Trophoblast cell (in vitro differentiated cells and primary cell): ENCODE results near the gene SYDE1.

Experiments
- DNase-seq, 2 donors: peaks; one replicate each; pipeline ENCODE4 v3.0.0-alpha.2; 2016
- H2AFZ ChIP-seq: 2 replicates; pipeline ENCODE4 v1.6.1; 2013; ENCODE audit warnings: low read length, moderate library complexity, mild to moderate bottlenecking; ENCODE audit not compliant: insufficient read depth, poor library complexity
- H2AK5ac ChIP-seq: 2 replicates; pipeline ENCODE4 v1.6.1; 2013; ENCODE audit warnings: mild to moderate bottlenecking, low read length
- H2BK120ac ChIP-seq: 2 replicates; pipeline ENCODE4 v1.6.1; 2013; ENCODE audit warnings: low read length, mild to moderate bottlenecking, moderate library complexity; ENCODE audit not compliant: insufficient read depth, poor library complexity
- H2BK12ac ChIP-seq: 2 replicates; pipeline ENCODE4 v1.6.1; 2013; ENCODE audit warnings: mild to moderate bottlenecking, low read length, moderate library complexity
- H2BK5ac ChIP-seq: 2 replicates; pipeline ENCODE4 v1.6.1; 2013; ENCODE audit warnings: low read length, low read depth, moderate library complexity, mild to moderate bottlenecking; ENCODE audit not compliant: poor library complexity
- H3K14ac ChIP-seq: 2 replicates; pipeline ENCODE4 v1.6.1; 2013; ENCODE audit warnings: mild to moderate bottlenecking, low read length
- H3K18ac ChIP-seq: 2 replicates; pipeline ENCODE4 v1.6.1; 2013; ENCODE audit warnings: mild to moderate bottlenecking, low read length
- H3K23ac ChIP-seq: 2 replicates; pipeline ENCODE4 v1.6.1; 2013; ENCODE audit warnings: low read length
- H3K27ac ChIP-seq: 2 replicates; pipeline ENCODE4 v1.5.1; 2013; ENCODE audit warnings: low read depth, mild to moderate bottlenecking, inconsistent platforms, low read length, moderate library complexity
- H3K27me3 ChIP-seq: 2 replicates; pipeline ENCODE4 v1.6.1; 2013; ENCODE audit warnings: inconsistent platforms, mild to moderate bottlenecking, low read length, moderate library complexity; ENCODE audit not compliant: insufficient read depth
- H3K36me3 ChIP-seq, 2 experiments: 1 replicate in 1 of 2; 2 replicates in 1 of 2; pipeline ENCODE4 v1.6.1; 2013; ENCODE audit warnings: low read length in 2 of 2, mild to moderate bottlenecking in 2 of 2, moderate library complexity in 1 of 2; ENCODE audit not compliant: insufficient read depth in 2 of 2, control insufficient read depth in 1 of 2
- H3K4ac ChIP-seq: 2 replicates; pipeline ENCODE4 v1.6.1; 2013; ENCODE audit warnings: low read depth, mild to moderate bottlenecking, low read length, moderate library complexity
- H3K4me1 ChIP-seq, 2 experiments: 1 replicate in 1 of 2; 2 replicates in 1 of 2; pipeline ENCODE4 v1.6.1; 2013; ENCODE audit warnings: low read length in 2 of 2, mild to moderate bottlenecking in 2 of 2, moderate library complexity in 1 of 2; ENCODE audit not compliant: insufficient read depth in 2 of 2, control insufficient read depth in 1 of 2
- H3K4me2 ChIP-seq: 2 replicates; pipeline ENCODE4 v1.6.1; 2013; ENCODE audit warnings: inconsistent platforms, mild to moderate bottlenecking, low read length, moderate library complexity
- H3K4me3 ChIP-seq: 2 replicates; pipeline ENCODE4 v1.5.1; 2013; ENCODE audit warnings: mild to moderate bottlenecking, low read depth, low read length, inconsistent platforms
- H3K79me1 ChIP-seq: one replicate; pipeline ENCODE4 v1.6.1; 2013; ENCODE audit warnings: low read length
- H3K79me2 ChIP-seq: 2 replicates; pipeline ENCODE4 v1.6.1; 2013; ENCODE audit warnings: low read length, mild to moderate bottlenecking; ENCODE audit not compliant: control insufficient read depth, insufficient read depth, poor library complexity
- H3K9ac ChIP-seq: 2 replicates; pipeline ENCODE4 v1.6.1; 2013; ENCODE audit warnings: mild to moderate bottlenecking, low read length
- H3K9me3 ChIP-seq: 2 replicates; pipeline ENCODE4 v1.6.1; 2013; ENCODE audit warnings: low read depth, mild to moderate bottlenecking, control low read depth, inconsistent platforms, low read length; ENCODE audit not compliant: insufficient read depth
- H4K12ac ChIP-seq: 2 replicates; pipeline ENCODE4 v1.6.1; 2013; ENCODE audit warnings: low read depth, mild to moderate bottlenecking, low read length, moderate library complexity
- H4K8ac ChIP-seq: 2 replicates; pipeline ENCODE4 v1.6.1; 2013; ENCODE audit warnings: low read depth, mild to moderate bottlenecking, low read length, moderate library complexity
- H4K91ac ChIP-seq: one replicate; pipeline ENCODE4 v1.6.1; 2013; ENCODE audit warnings: low read depth, mild to moderate bottlenecking, low read length, moderate library complexity
- WGBS: extraction: QIAGEN DNeasy Blood & Tissue Kit; methylation state at CpG from one replicate; pipeline ENCODE4 v1.1.7; 2013; ENCODE audit warnings: missing lambda C conversion rate; ENCODE audit not compliant: insufficient read length, insufficient coverage; ENCODE audit errors: extremely low coverage; 5-methylcytosine and 5-hydroxymethylcytosine counted together

The SYDE1 gene

DNA sequence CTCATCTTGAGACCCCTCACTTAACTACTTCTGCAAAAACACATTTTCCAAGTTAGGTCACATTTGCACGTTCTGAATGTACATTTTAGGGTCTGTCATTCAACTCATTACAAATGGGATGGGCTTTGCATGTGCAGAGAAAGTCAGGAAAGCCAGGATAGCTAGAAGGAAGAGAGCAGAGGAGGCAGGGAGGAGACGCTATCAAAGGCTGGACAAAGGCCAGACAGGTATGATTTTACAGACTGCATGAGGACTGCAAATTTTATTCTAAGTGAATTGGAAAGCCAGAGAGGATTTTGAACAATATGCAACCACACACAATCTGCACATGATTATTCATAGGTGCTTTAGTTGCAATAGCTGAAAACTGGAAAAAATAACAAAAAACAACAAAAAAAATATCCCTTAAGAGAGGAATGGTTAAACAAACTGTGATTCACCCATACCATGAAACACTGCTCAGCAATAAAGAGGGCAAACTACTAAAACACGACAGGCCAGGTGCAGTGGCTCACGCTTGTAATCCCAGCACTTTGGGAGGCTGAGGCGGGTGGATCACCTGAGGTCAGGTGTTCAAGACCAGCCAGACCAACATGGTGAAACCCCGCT lies 21.1 kb downstream of the SYDE1 start:
- H2BK12ac ChIP-seq = no peak overlapping the region
- no peak overlapping the region for H3K4ac ChIP-seq
- peaks cover 0 to 10% of the 10 kb centered on the region in 2 experiments for H3K4me1 ChIP-seq
- no peak overlapping the region for H3K4me3 ChIP-seq
- peaks cover 2 to 5% of the 10 kb centered on the region in 2 experiments for H3K36me3 ChIP-seq
- H3K27me3 ChIP-seq = no peaks in the 10 kb centered on the region
- no peak overlapping the region for H3K14ac ChIP-seq
- no peak overlapping the region for H3K4me2 ChIP-seq
- H4K91ac ChIP-seq = no peak overlapping the region
- H2AFZ ChIP-seq = no peak overlapping the region
- H3K79me1 ChIP-seq = peaks cover 12% of the 10 kb centered on the region
- no peak overlapping the region for H3K18ac ChIP-seq
- H3K9ac ChIP-seq = no peak overlapping the region
- no peak overlapping the region for H2BK5ac ChIP-seq
- no peak overlapping the region for H4K8ac ChIP-seq
- H2AK5ac ChIP-seq = no peak overlapping the region
- peaks cover 3% of the 10 kb centered on the region for H3K9me3 ChIP-seq
- H3K79me2 ChIP-seq = peaks cover 2% of the 10 kb centered on the region
- no peak for DNase-seq
- no CpG with 5 or more reads among the region's 6 CpGs for WGBS
- no peak overlapping the region for H4K12ac ChIP-seq
- no peak overlapping the region for H2BK120ac ChIP-seq
- H3K23ac ChIP-seq = no peak overlapping the region
- no peak overlapping the region for H3K27ac ChIP-seq

- no peak overlapping the region for H2BK12ac ChIP-seq
- no CpG with 5 or more reads among the region's 16 CpGs for WGBS
Measured at GRCh38 chr19:15129856-15130585, 22.8 kb downstream of the SYDE1 start.

GRCh38 chr19:15136234-15136954 lies 29.2 kb downstream of the SYDE1 start:
- Histone ChIP-seq H3K14ac (no peak overlapping the region), H4K12ac (no peak overlapping the region), H4K8ac (no peak overlapping the region), H3K4me2 (no peak overlapping the region), H3K23ac (no peak overlapping the region), H3K36me3 (no peaks in the 10 kb centered on the region), H3K79me1 (peaks cover 4% of the 10 kb centered on the region), H3K9me3 (peaks cover 5% of the 10 kb centered on the region), H3K27me3 (no peaks in the 10 kb centered on the region), H2BK12ac (no peak overlapping the region), H3K18ac (no peak overlapping the region), H2BK120ac (no peak overlapping the region), H2AK5ac (no peak overlapping the region), H3K4me3 (no peak overlapping the region), H3K4me1 (peaks cover 5 to 7% of the 10 kb centered on the region in 2 experiments), H3K79me2 (no peaks in the 10 kb centered on the region), H3K27ac (peak overlapping the region; percentile 75), H3K9ac (no peak overlapping the region), H3K4ac (no peak overlapping the region), H4K91ac (no peak overlapping the region), H2BK5ac (no peak overlapping the region), H2AFZ (no peak overlapping the region)
- no CpG with 5 or more reads among the region's 2 CpGs for WGBS
- peak; percentile 81 to 93 for DNase-seq

More at GRCh38 chr19:15129856-15130585, 22.8 kb downstream of the SYDE1 start:
- no peak overlapping the region for H2BK5ac ChIP-seq
- no peak overlapping the region for H3K4me2 ChIP-seq
- peaks cover 2% of the 10 kb centered on the region for H3K79me2 ChIP-seq
- H4K12ac ChIP-seq = no peak overlapping the region
- H3K9me3 ChIP-seq = peaks cover 3% of the 10 kb centered on the region
- no peak overlapping the region for H2BK120ac ChIP-seq
- no peak overlapping the region for H2AFZ ChIP-seq
- H4K91ac ChIP-seq = no peak overlapping the region
- H2AK5ac ChIP-seq = no peak overlapping the region
- H3K4ac ChIP-seq = no peak overlapping the region
- H3K14ac ChIP-seq = no peak overlapping the region
- H3K79me1 ChIP-seq = peaks cover 5% of the 10 kb centered on the region
- no peak overlapping the region for H3K9ac ChIP-seq
- no peaks in the 10 kb centered on the region for H3K27me3 ChIP-seq
- no peaks in the 10 kb centered on the region for H3K36me3 ChIP-seq
- H3K23ac ChIP-seq = no peak overlapping the region
- no peak overlapping the region for H3K4me3 ChIP-seq
- DNase-seq = peak; percentile 92 to 95
- H4K8ac ChIP-seq = no peak overlapping the region
- no peak overlapping the region for H3K27ac ChIP-seq
- H3K4me1 ChIP-seq = peaks cover 0 to 5% of the 10 kb centered on the region in 2 experiments
- H3K18ac ChIP-seq = no peak overlapping the region

GRCh38 chr19:15137777-15138176 lies 30.6 kb downstream of the SYDE1 start:
- Histone ChIP-seq H3K18ac (no peak overlapping the region), H3K14ac (no peak overlapping the region), H3K9ac (no peak overlapping the region), H2AK5ac (no peak overlapping the region), H3K4me1 (peaks cover 5 to 7% of the 10 kb centered on the region in 2 experiments), H3K4me3 (no peak overlapping the region), H3K9me3 (peaks cover 5% of the 10 kb centered on the region), H3K27ac (no peak overlapping the region), H3K27me3 (no peaks in the 10 kb centered on the region), H4K91ac (no peak overlapping the region), H3K23ac (no peak overlapping the region), H3K79me2 (no peaks in the 10 kb centered on the region), H2BK120ac (no peak overlapping the region), H3K4me2 (no peak overlapping the region), H2BK5ac (no peak overlapping the region), H3K36me3 (no peaks in the 10 kb centered on the region), H2BK12ac (no peak overlapping the region), H3K4ac (no peak overlapping the region), H4K8ac (no peak overlapping the region), H2AFZ (no peak overlapping the region), H3K79me1 (peaks cover 4% of the 10 kb centered on the region), H4K12ac (no peak overlapping the region)
- DNase-seq = peak in 1 of 2 donors; percentile 66
